Omental fat pad (tissue), 4 donors: ENCODE measurements around the gene PPP1R12B. TPM values are rescaled to one million over a fixed set of nuclear protein-coding genes. Genes with fewer than 3 reads are reported as not detected.
A peak's percentile ranks its signal among the peaks of the same experiment; 100 is the strongest.
"Not testable (repeated sequence)": the region's sequence is repeated elsewhere in the genome, so short reads cannot be mapped to it uniquely, and the experiment has no call there.

Source experiments
- ATAC-seq: fragments of 150-250 bp; one replicate; pipeline ENCODE4 v1.9.1; 2016; ENCODE audit warnings: mild to moderate bottlenecking, moderate library complexity; ENCODE audit not compliant: low FRiP score
- DNase-seq: peaks from one replicate; pipeline ENCODE4 v3.0.0-alpha.2; 2019; ENCODE audit warnings: low spot score
- CTCF ChIP-seq, 3 donors: fragments of 450-650 bp; IDR thresholded peaks; one replicate each; pipeline ENCODE4 v1.5.1; 2016 to 2017; ENCODE audit warnings: antibody characterized with exemption in 3 of 3, mild to moderate bottlenecking in 3 of 3, moderate library complexity in 2 of 3
- total RNA-seq, 4 donors: library from RNA; depleted of rRNA; stranded (reverse); fragments of >200 nt; gene quantifications; one replicate each; pipeline ENCODE4 v1.1.0, GENCODE V29; 2016

PPP1R12B gene
- total RNA-seq, 4 donors from 2014 or later: 44.5 to 92.1 (median 53.7) TPM

GRCh38 chr1:202501281-202501680 is 152.8 kb downstream of the PPP1R12B start:
- ATAC-seq (no peak), DNase-seq (no peak)
- TF ChIP-seq CTCF (IDR thresholded peaks at IDR 0.05): no peak

DNA sequence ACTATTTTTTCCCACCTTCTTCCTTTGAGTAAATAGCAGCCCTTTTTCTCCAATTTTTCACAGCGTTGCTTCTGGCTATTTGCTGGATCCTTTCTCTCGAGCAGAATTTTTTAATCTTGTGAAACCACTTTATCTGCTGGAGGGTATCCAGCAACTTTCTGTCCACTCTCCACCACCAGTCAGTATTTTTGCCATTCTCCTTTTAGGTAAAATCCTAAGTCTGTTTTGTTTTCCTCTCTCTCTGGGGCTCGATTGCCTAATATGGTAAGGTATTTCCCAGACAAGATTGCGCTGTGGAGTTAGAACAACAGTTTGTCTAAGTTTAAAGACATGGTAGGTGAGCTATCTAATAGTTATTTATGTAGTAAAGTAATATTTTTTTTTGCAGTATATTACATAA is 156.9 kb downstream of the PPP1R12B start:
- ATAC-seq (peak; percentile 87), DNase-seq (no peak)
- no peak for TF ChIP-seq CTCF (IDR thresholded peaks at IDR 0.05)

GRCh38 chr1:202505880-202506575 is 157.5 kb downstream of the PPP1R12B start:
- ATAC-seq: peak; percentile 70
- not testable (repeated sequence) for DNase-seq

GRCh38 chr1:202508863-202509262 is 160.4 kb downstream of the PPP1R12B start:
- not testable (repeated sequence) for DNase-seq, ATAC-seq

- not testable (repeated sequence) for DNase-seq, ATAC-seq
Observed at GRCh38 chr1:202513875-202514274, 165.4 kb downstream of the PPP1R12B start.

DNA sequence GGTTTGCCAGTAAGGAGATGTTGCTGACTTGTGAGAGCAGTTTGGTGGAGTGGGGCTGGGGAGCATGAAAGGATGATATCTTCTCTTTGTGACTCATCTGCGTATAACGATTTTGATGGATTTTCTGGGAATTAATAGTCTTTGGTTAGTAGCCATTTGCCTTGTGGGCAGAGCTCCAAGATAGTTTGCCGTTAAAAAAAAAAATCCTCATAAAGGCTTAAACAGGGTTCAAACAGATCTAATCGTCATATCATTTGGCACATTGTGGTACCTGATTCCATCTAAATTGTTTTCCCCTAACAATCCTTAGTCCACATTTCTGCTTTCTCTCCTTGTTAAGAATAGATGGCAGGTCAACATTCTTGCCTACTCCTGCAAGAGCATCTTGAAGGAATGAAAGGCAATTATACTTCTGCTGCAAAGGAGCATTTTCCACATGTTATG is 168.0 kb downstream of the PPP1R12B start:
- no peak for TF ChIP-seq CTCF (IDR thresholded peaks at IDR 0.05)
- ATAC-seq (no peak), DNase-seq (no peak)

DNA sequence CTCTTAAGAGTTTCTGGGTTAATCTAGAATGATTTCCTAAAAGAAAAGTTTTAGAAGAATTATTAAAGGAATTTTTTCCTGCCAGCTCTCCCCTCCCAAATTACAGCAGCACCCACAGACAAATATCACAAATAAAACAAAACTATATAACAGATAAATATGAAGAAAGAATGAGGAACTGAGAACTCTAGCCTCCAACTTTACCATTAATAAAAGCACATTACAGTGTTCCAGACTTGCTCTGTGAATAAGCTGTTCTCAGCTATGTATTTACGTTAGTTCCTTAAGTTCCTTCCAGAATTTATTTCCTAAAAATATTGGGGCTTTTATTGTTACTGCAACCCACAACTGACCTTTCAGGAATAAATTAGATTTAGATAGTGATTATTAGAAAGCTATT is 168.6 kb downstream of the PPP1R12B start:
- not testable (repeated sequence) for ATAC-seq, DNase-seq

GRCh38 chr1:202518180-202518579 is 169.7 kb downstream of the PPP1R12B start:
- DNase-seq, ATAC-seq: not testable (repeated sequence)

DNA sequence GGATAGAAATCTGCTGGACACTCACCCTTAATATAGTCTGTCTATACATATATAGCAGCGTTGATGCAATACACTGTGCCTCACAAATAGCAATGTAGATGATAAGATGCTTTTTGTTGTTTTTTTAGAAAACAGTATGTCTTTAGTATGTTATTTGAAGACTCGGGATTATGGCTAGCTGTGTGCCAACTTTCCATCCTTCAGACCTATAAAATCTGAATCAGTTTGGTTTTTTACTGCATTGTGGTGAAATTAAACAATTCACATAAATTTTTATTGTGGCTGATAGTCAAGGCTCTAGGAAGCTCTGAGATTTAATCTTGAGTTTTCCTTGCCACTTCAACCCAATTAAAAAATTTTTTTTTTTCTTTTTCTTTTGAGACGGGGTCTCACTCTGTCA is 170.4 kb downstream of the PPP1R12B start:
- not testable (repeated sequence) for ATAC-seq, DNase-seq

GRCh38 chr1:202520129-202520856 is 171.8 kb downstream of the PPP1R12B start:
- ATAC-seq: peak; percentile 47
- not testable (repeated sequence) for DNase-seq

DNA sequence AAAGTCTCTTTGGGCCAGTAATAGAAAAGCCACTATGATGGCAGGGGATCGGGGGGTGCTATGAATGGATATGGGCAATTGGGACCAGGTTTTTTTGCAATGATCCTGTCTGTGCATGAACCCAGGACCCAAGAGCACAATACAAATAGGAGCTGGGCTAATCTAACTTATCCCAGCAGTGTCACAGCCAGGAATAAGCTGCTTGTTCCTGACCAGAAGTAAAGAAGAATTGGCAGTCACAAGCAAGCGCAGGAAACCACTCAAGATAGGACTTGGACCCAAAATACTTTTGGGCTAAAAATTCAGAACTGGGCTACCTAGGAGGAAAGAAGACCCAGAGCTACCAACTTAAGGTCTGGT is 172.3 kb downstream of the PPP1R12B start:
- not testable (repeated sequence) for DNase-seq, ATAC-seq

DNA sequence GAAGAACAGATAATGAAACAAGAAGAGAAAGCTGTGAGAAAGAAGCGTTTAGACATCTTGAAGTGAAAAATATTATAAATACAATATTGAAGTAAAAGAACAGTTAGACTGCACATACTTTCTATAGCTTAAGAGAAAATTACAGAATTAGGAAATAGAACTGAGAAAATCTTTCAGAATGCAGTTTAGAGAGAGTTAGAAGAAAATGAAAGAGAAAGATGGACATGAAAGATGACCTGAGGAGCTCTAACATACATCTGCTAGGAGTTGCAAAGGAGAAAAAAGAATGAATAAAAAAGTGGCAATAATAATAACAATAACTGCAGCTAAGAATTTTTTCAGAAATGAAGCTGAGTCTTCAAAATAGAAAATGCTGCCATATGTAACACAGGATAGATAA is 173.0 kb downstream of the PPP1R12B start:
- not testable (repeated sequence) for DNase-seq, ATAC-seq
